GM12878 (cell line): ENCODE results near the gene C3orf20. TPM values are rescaled to one million over a fixed set of nuclear protein-coding genes. Genes with fewer than 3 reads are reported as not detected.

Experiments
- ATAC-seq: fragments of 200-7000 bp; cut with Tn5 transposase; 3 replicates; pipeline ENCODE4 v1.9.1; 2020; ENCODE audit warnings: mild to moderate bottlenecking, moderate library complexity
- BruUV-seq: library from RNA; stranded (reverse); fragments of 400-500 nt; replicated peaks from 2 replicates; lab custom pipeline; 2021; lab: Mats Ljungman, UMichigan
- CTCF ChIA-PET: fragments of 300-600 bp; sonication (Branson Sonifier 250); formaldehyde crosslinking; extraction: SDS; loops from one replicate; lab custom pipeline; 2021; ENCODE audit warnings: inconsistent platforms; lab: Yijun Ruan, JAX
- POLR2A ChIA-PET: fragments of 350-600 bp; formaldehyde crosslinking; extraction: SDS; loops from one replicate; lab custom pipeline; 2021; ENCODE audit warnings: inconsistent platforms; lab: Charles Lee
- RAD21 ChIA-PET: fragments of 300-600 bp; sonication (Branson Sonifier 250); formaldehyde crosslinking; loops from one replicate; lab custom pipeline; 2023; ENCODE audit warnings: antibody characterized with exemption; ENCODE audit not compliant: unreplicated experiment; lab: Charles Lee
- SMC1A ChIA-PET: fragments of 300-600 bp; sonication (Branson Sonifier 250); formaldehyde crosslinking; loops from one replicate; lab custom pipeline; 2023; ENCODE audit not compliant: unreplicated experiment, uncharacterized antibody; lab: Charles Lee
- DNase-seq: peaks from one replicate; pipeline ENCODE4 v3.0.0-alpha.2; 2011; ENCODE audit warnings: low read depth, low spot score
- FAIRE-seq: peaks from 3 replicates; lab custom pipeline; 2011; peaks lifted over from hg19 to GRCh38; lab: Jason Lieb, UNC
- H2AFZ ChIP-seq: 2 replicates; pipeline ENCODE4 v1.6.0; 2011; ENCODE audit warnings: low read depth, low read length, control low read depth; ENCODE audit not compliant: control insufficient read depth
- H3K27ac ChIP-seq: 2 replicates; pipeline ENCODE4 v1.5.1; 2011; ENCODE audit warnings: control low read depth; ENCODE audit not compliant: control insufficient read depth, insufficient read depth
- H3K27me3 ChIP-seq, 2 experiments: replicated peaks in 1 of 2; 2 replicates each; pipeline versions ENCODE4 v1.6.0 to v1.6.1; 2011; ENCODE audit warnings: low read length in 1 of 2; ENCODE audit not compliant: control insufficient read depth in 2 of 2, insufficient read depth in 2 of 2
- H3K36me3 ChIP-seq, 2 experiments: 2 replicates each; pipeline ENCODE4 v1.5.1; 2011; ENCODE audit warnings: low read length in 1 of 2; ENCODE audit not compliant: control insufficient read depth in 2 of 2, insufficient read depth in 2 of 2
- H3K4me1 ChIP-seq: 2 replicates; pipeline ENCODE4 v1.6.1; 2011; ENCODE audit warnings: mild to moderate bottlenecking, low read length, moderate library complexity, mixed read lengths; ENCODE audit not compliant: control insufficient read depth, insufficient read depth
- H3K4me2 ChIP-seq: 2 replicates; pipeline ENCODE4 v1.6.0; 2011; ENCODE audit warnings: control low read depth; ENCODE audit not compliant: control insufficient read depth, insufficient read depth
- H3K4me3 ChIP-seq: fragments of 200-600 bp; sonication (generic); 2 replicates; pipeline ENCODE4 v1.5.1; 2016
- H3K79me2 ChIP-seq: 2 replicates; pipeline ENCODE4 v1.6.0; 2011; ENCODE audit warnings: low read length; ENCODE audit not compliant: control insufficient read depth, insufficient read depth
- H3K9ac ChIP-seq: 2 replicates; pipeline ENCODE4 v1.8.0; 2011; ENCODE audit warnings: low read length, control low read depth, mixed read lengths; ENCODE audit not compliant: control insufficient read depth, insufficient read depth
- H3K9me3 ChIP-seq: replicated peaks from 3 replicates; pipeline ENCODE4 v1.5.1; 2011; ENCODE audit warnings: mild to moderate bottlenecking, low read length; ENCODE audit not compliant: control insufficient read depth, insufficient read depth
- H4K20me1 ChIP-seq: 2 replicates; pipeline ENCODE4 v1.6.0; 2011; ENCODE audit not compliant: control insufficient read depth, insufficient read depth
- BMI1 ChIP-seq: fragments of 450-650 bp; IDR thresholded peaks from 2 replicates; pipeline ENCODE4 v1.6.1; 2016; ENCODE audit warnings: mild to moderate bottlenecking, moderate library complexity, borderline replicate concordance
- CBFB ChIP-seq: IDR thresholded peaks from 2 replicates; pipeline ENCODE4 v1.6.1; 2016; ENCODE audit warnings: antibody characterized with exemption, low read depth
- CEBPB ChIP-seq, 2 experiments: fragments of 150-350 bp in 1 of 2; IDR thresholded peaks; 2 replicates each; pipeline ENCODE4 v1.6.1; 2012 to 2014; ENCODE audit warnings: low read depth in 2 of 2, low read length in 2 of 2, borderline replicate concordance in 1 of 2, inconsistent platforms in 1 of 2
- CHD2 ChIP-seq: IDR thresholded peaks from 2 replicates; pipeline ENCODE4 v1.6.1; 2011; ENCODE audit warnings: low read depth, low read length, improper control_type of control experiment, borderline replicate concordance
- CREM ChIP-seq: IDR thresholded peaks from 2 replicates; pipeline ENCODE4 v1.6.1; 2014; ENCODE audit warnings: antibody characterized with exemption, low read depth
- DPF2 ChIP-seq: fragments of 450-650 bp; IDR thresholded peaks from 2 replicates; pipeline ENCODE4 v1.6.1; 2017; ENCODE audit warnings: mild to moderate bottlenecking
- FOXK2 ChIP-seq: fragments of 450-650 bp; IDR thresholded peaks from 2 replicates; pipeline ENCODE4 v1.6.1; 2017; ENCODE audit warnings: mild to moderate bottlenecking, moderate library complexity
- GATAD2B ChIP-seq: fragments of 450-650 bp; conservative IDR thresholded peaks from 2 replicates; pipeline ENCODE4 v1.6.1; 2017; ENCODE audit warnings: low read depth, mild to moderate bottlenecking, moderate library complexity
- NR2C1 ChIP-seq: fragments of 450-650 bp; IDR thresholded peaks from 2 replicates; pipeline ENCODE4 v1.6.1; 2017; ENCODE audit warnings: antibody characterized with exemption, mild to moderate bottlenecking, moderate library complexity
- YBX1 ChIP-seq: fragments of 450-650 bp; IDR thresholded peaks from 2 replicates; pipeline ENCODE4 v1.6.1; 2016; ENCODE audit warnings: antibody characterized with exemption
- ZNF274 ChIP-seq: IDR thresholded peaks from one replicate; pipeline ENCODE4 v1.8.0; 2011; ENCODE audit not compliant: insufficient read length, insufficient read depth
- in situ Hi-C: fragments of 300-500 bp; cut with MboI; formaldehyde crosslinking; loops from 9 replicates; pipeline ENCODE4 v1.14.3; 2018; ENCODE audit warnings: mixed read lengths
- intact Hi-C: fragments of 100-400 bp; cut with micrococcal nuclease; formaldehyde crosslinking; loops from one replicate; pipeline ENCODE4 v1.14.2; 2022; ENCODE audit not compliant: unreplicated experiment
- polyA plus RNA-seq, 11 experiments: library from polyadenylated mRNA; depleted of rRNA in 4 of 11; unstranded in 6 of 11; stranded (reverse) in 5 of 11; fragments of >200 nt; fragmentation: Nextera tagmentation in 4 of 11; fragmentation: Illumina TruSeq in 1 of 11; extraction: Ambion mirVana in 4 of 11; extraction: Trizol in 1 of 11; gene quantifications; 1 replicate in 1 of 11; 2 replicates in 10 of 11; pipeline versions ENCODE4 v1.2.1 to v1.2.3, GENCODE V29; 2011 to 2016; ENCODE audit warnings: inconsistent platforms in 2 of 11, missing spikeins in 2 of 11, low read depth in 1 of 11
- total RNA-seq, 4 experiments: library from RNA; depleted of rRNA in 3 of 4; stranded (reverse); fragments of >200 nt in 3 of 4; fragmentation: Illumina TruSeq in 1 of 4; extraction: Trizol in 1 of 4; gene quantifications; 2 replicates each; pipeline versions ENCODE4 v1.2.1 to v1.2.3, GENCODE V29; 2013 to 2021

C3orf20 gene
- total and polyA plus RNA-seq, 10 of the 15 experiments (the other 5 are each of a cell fraction or from before 2014, with no cell fraction given): 0.05 to 2.9 (median 1.0) TPM

- H3K9me3 ChIP-seq: no peaks in the 10 kb centered on the region
- H3K27me3 ChIP-seq: peaks cover 14% of the 10 kb centered on the region in 2 experiments
- no peak overlapping the region for H3K9ac ChIP-seq
- no peak for TF ChIP-seq CEBPB (IDR thresholded peaks at IDR 0.05; ENCODE audit: borderline replicate concordance in 1 of 2, low read depth in 2 of 2, low read length in 2 of 2)
- TF ChIP-seq CBFB: no peak
- TF ChIP-seq BMI1: no peak
- TF ChIP-seq CREM: no peak
- TF ChIP-seq FOXK2: no peak
- no peak for TF ChIP-seq CHD2
- TF ChIP-seq YBX1: no peak
- TF ChIP-seq ZNF274: no peak
- no peak for TF ChIP-seq DPF2
- no peak for TF ChIP-seq GATAD2B
- no peak for TF ChIP-seq NR2C1
- TF ChIP-seq, all 136 proteins: peak for 0
- ATAC-seq: no peak
- intact Hi-C loops: no loop called here
- H3K36me3 ChIP-seq: no peaks in the 10 kb centered on the region
- DNase-seq: no peak
- no peak overlapping the region for H3K4me2 ChIP-seq
- H3K27ac ChIP-seq: no peak overlapping the region
- SMC1A ChIA-PET: no interaction called here
- no peak overlapping the region for H2AFZ ChIP-seq
- no peaks in the 10 kb centered on the region for H3K4me1 ChIP-seq
- POLR2A ChIA-PET: no interaction called here
- H3K4me3 ChIP-seq: no peak overlapping the region
- RAD21 ChIA-PET: no interaction called here
- no peak for FAIRE-seq
- CTCF ChIA-PET: no interaction called here
- no peaks in the 10 kb centered on the region for H4K20me1 ChIP-seq
- in situ Hi-C loops: no loop called here
- no peaks in the 10 kb centered on the region for H3K79me2 ChIP-seq
- BruUV-seq: no TSS peak
Observed at GRCh38 chr3:14808025-14808424, 133.1 kb downstream of the C3orf20 start.
